Ramos (cell line): ENCODE results near the gene KRTAP10-5.
"Not testable (repeated sequence)": the region's sequence is repeated elsewhere in the genome, so short reads cannot be mapped to it uniquely, and the experiment has no call there.

Source experiments
- in situ Hi-C: fragments of 300-500 bp; cut with MboI; formaldehyde crosslinking; loops from one replicate; pipeline ENCODE4 v1.14.3; 2022; ENCODE audit warnings: low sequenced_read_pairs; ENCODE audit not compliant: unreplicated experiment

The KRTAP10-5 gene

GRCh38 chr21:44612029-44612486 is 31.7 kb upstream of the KRTAP10-5 start, which contains the start of gene KRTAP10-8:
Gene KRTAP10-8 (plus strand): TSS chr21:44612079. CDS start chr21:44612101, 22 bp downstream.
- in situ Hi-C loops = no loop called here

GRCh38 chr21:44611551-44611950 is 31.1 kb upstream of the KRTAP10-5 start:
- in situ Hi-C loops = no loop called here

GRCh38 chr21:44610157-44610843 is 29.9 kb upstream of the KRTAP10-5 start:
- in situ Hi-C loops = not testable (repeated sequence)

- in situ Hi-C loops = no loop called here
These were observed 28.8 kb upstream of the KRTAP10-5 start for GRCh38 chr21:44609193-44609592.

GRCh38 chr21:44606495-44606894 is 26.1 kb upstream of the KRTAP10-5 start:
- in situ Hi-C loops = no loop called here

GRCh38 chr21:44603911-44604310 is 23.5 kb upstream of the KRTAP10-5 start:
- in situ Hi-C loops = no loop called here

- in situ Hi-C loops = no loop called here
These were observed 22.9 kb upstream of the KRTAP10-5 start for GRCh38 chr21:44603109-44603875.

- in situ Hi-C loops = no loop called here
These were observed 22.1 kb upstream of the KRTAP10-5 start for GRCh38 chr21:44602463-44602850.

- in situ Hi-C loops = no loop called here
These were observed 21.4 kb upstream of the KRTAP10-5 start for GRCh38 chr21:44601596-44602462.

- in situ Hi-C loops = not testable (repeated sequence)
These were observed 20.7 kb upstream of the KRTAP10-5 start for GRCh38 chr21:44601091-44601490.

- in situ Hi-C loops = not testable (repeated sequence)
These were observed 19.9 kb upstream of the KRTAP10-5 start, which contains the start of gene KRTAP10-7 for GRCh38 chr21:44600118-44600978. Gene KRTAP10-7 (plus strand): TSS chr21:44600597. CDS start chr21:44600622, 25 bp downstream.

GRCh38 chr21:44599264-44600029 is 19.0 kb upstream of the KRTAP10-5 start:
- in situ Hi-C loops = no loop called here

GRCh38 chr21:44598061-44598460 is 17.7 kb upstream of the KRTAP10-5 start:
- in situ Hi-C loops = no loop called here

GRCh38 chr21:44596068-44596725 is 15.8 kb upstream of the KRTAP10-5 start:
- in situ Hi-C loops = no loop called here

- in situ Hi-C loops = no loop called here
These were observed 15.1 kb upstream of the KRTAP10-5 start for GRCh38 chr21:44595524-44595923.

GRCh38 chr21:44594406-44594916 is 14.1 kb upstream of the KRTAP10-5 start:
- in situ Hi-C loops = no loop called here

GRCh38 chr21:44593598-44594405 is 13.4 kb upstream of the KRTAP10-5 start:
- in situ Hi-C loops = no loop called here
